Panc1 (cell line): ENCODE data around the gene LY6G6D. TPM values are rescaled to one million over a fixed set of nuclear protein-coding genes. Genes with fewer than 3 reads are reported as not detected.

Experiments
- ATAC-seq: fragments of 200-7000 bp; cut with Tn5 transposase; 2 replicates; pipeline ENCODE4 v1.9.1; 2020; ENCODE audit warnings: mild to moderate bottlenecking, moderate library complexity
- BruUV-seq: library from RNA; stranded (reverse); fragments of 400-500 nt; replicated peaks from 2 replicates; lab custom pipeline; 2021; lab: Mats Ljungman, UMichigan
- CTCF ChIA-PET: fragments of 300-600 bp; sonication (Branson Sonifier 250); formaldehyde crosslinking; loops from one replicate; lab custom pipeline; 2022; ENCODE audit warnings: antibody characterized with exemption; lab: Charles Lee
- POLR2A ChIA-PET: fragments of 300-600 bp; sonication (Branson Sonifier 250); formaldehyde crosslinking; loops from one replicate; lab custom pipeline; 2022; ENCODE audit warnings: antibody characterized with exemption; lab: Charles Lee
- DNase-seq: peaks from one replicate; pipeline ENCODE4 v3.0.0-alpha.2; 2010; ENCODE audit warnings: low read depth, low spot score
- H3K27ac ChIP-seq: 2 replicates; pipeline ENCODE4 v1.5.1; 2011; ENCODE audit warnings: mild to moderate bottlenecking, low read length, inconsistent platforms
- H3K27me3 ChIP-seq: fragments of 200-500 bp; sonication (Bioruptor generic); 2 replicates; pipeline ENCODE4 v1.6.0; 2014; ENCODE audit warnings: low read length, inconsistent platforms; ENCODE audit not compliant: control insufficient read depth, insufficient read depth
- H3K36me3 ChIP-seq: fragments of 200-500 bp; sonication (Bioruptor generic); 2 replicates; pipeline ENCODE4 v1.5.1; 2014; ENCODE audit warnings: inconsistent platforms, mild to moderate bottlenecking, low read length, moderate library complexity; ENCODE audit not compliant: control insufficient read depth, insufficient read depth
- H3K4me1 ChIP-seq: 2 replicates; pipeline ENCODE4 v1.5.1; 2011; ENCODE audit warnings: inconsistent platforms, mild to moderate bottlenecking, low read length, moderate library complexity; ENCODE audit not compliant: control insufficient read depth, insufficient read depth
- H3K4me3 ChIP-seq, 2 experiments: 2 replicates each; pipeline ENCODE4 v1.5.1; 2011 to 2012; ENCODE audit warnings: low read depth in 2 of 2, low read length in 2 of 2, mild to moderate bottlenecking in 2 of 2, inconsistent platforms in 1 of 2, moderate library complexity in 1 of 2
- H3K9me3 ChIP-seq: fragments of 200-500 bp; sonication (Bioruptor generic); 2 replicates; pipeline ENCODE4 v1.5.1; 2014; ENCODE audit warnings: low read depth, mild to moderate bottlenecking, inconsistent platforms, low read length, moderate library complexity; ENCODE audit not compliant: control insufficient read depth, insufficient read depth
- POLR2AphosphoS5 ChIP-seq: IDR thresholded peaks from 2 replicates; pipeline ENCODE4 v1.6.1; 2012; ENCODE audit warnings: mild to moderate bottlenecking, low read depth, low read length, moderate library complexity
- SIN3A ChIP-seq: IDR thresholded peaks from 2 replicates; pipeline ENCODE4 v1.6.1; 2012; ENCODE audit warnings: low read depth, mild to moderate bottlenecking, low read length, moderate library complexity, borderline replicate concordance; ENCODE audit not compliant: insufficient read depth
- TCF7L2 ChIP-seq: IDR thresholded peaks from 2 replicates; pipeline ENCODE4 v1.6.1; 2011; ENCODE audit warnings: mild to moderate bottlenecking, low read depth, low read length, inconsistent platforms
- in situ Hi-C: cut with HindIII; loops from 2 replicates; pipeline ENCODE4 v1.10.0; 2016; ENCODE audit warnings: low sequenced_read_pairs, low pct_unique_long_range_greater_than_20kb
- intact Hi-C: fragments of 100-400 bp; cut with micrococcal nuclease; formaldehyde crosslinking; loops from one replicate; pipeline ENCODE4 v1.10.0; 2022; ENCODE audit not compliant: unreplicated experiment
- total RNA-seq: library from RNA; stranded (reverse); gene quantifications from one replicate; pipeline ENCODE4 v1.2.1, GENCODE V29; 2021; ENCODE audit not compliant: unreplicated experiment
- TF ChIP-seq, protein P1 (sequence below): fragments of 450-650 bp; IDR thresholded peaks from 2 replicates; pipeline ENCODE4 v1.5.1; 2017; ENCODE audit warnings: mild to moderate bottlenecking
- TF ChIP-seq, protein P2 (sequence below), 2 experiments: IDR thresholded peaks; 2 replicates each; pipeline ENCODE4 v1.6.1; 2011 to 2012; ENCODE audit warnings: low read depth in 2 of 2, control low read depth in 1 of 2, low read length in 1 of 2, mild to moderate bottlenecking in 1 of 2, moderate library complexity in 1 of 2; ENCODE audit not compliant: insufficient read depth in 1 of 2

The LY6G6D gene
- total RNA-seq, 1 experiment from 2014 or later: not detected

DNA sequence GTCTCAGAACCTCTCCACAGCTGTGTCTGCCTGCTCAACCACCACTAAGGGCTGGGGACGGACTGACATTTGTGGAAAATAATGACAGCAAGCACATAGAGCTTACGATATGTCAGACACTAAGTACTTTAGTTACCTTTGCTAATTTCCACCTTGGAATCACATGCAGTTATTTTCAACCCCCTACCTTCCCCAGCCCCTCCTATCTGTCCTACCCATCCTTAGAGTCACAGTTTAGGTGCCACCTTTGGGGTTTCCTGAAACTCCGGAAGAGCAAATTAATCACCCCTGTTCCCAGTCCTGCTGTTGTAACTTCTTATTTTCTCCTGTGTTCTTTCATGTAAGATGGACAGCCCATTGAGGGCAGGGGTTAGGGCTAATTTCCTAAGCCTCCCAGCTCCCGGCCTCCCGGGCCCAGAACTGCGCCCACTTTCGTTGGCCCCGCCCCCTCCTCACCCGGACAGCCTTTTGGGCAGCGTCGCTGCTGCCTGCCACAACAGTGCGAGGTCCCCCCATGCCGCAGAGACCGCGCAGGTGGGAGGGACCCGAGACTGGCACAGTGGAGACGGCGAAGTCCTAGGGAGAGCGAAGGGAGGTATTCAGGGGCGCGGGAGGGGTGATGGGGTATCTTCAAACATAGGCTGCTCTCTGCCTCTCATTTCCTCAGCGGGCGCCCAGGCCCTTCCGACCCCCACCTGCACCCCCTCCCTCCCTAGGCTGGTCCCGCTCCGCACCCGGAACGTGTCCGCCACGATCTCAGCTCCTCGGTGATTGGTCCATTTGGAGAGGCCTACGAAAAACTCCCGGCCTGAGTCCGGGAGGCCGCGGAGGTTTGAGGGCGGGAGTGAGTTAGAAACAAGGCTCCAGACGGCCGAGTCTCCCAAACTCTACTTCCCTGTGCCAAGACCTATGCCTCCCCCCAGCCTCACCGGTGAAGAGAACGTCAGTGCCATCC, 12.8 kb downstream of the LY6G6D start:
- ChIA-PET CTCF (no interaction called here), POLR2A (interaction anchor here (1.0 kb wide), 1 partner anchor 95 kb away, joined by 4 read pairs; no protein-coding TSS in a partner anchor)
- Histone ChIP-seq H3K36me3 (peaks cover 10% of the 10 kb centered on the region), H3K4me3 (peak overlapping the region; percentile 83 to 85; a peak in 2 of 4 replicates), H3K27ac (peak overlapping the region; percentile 91; the same call in 1 of the 2 replicates), H3K27me3 (no peaks in the 10 kb centered on the region), H3K4me1 (peaks cover 23% of the 10 kb centered on the region), H3K9me3 (no peaks in the 10 kb centered on the region)
- in situ Hi-C loops (no loop called here), intact Hi-C loops (no loop called here)
- DNase-seq: no peak
- BruUV-seq: no TSS peak
- TF ChIP-seq, protein P1, sequence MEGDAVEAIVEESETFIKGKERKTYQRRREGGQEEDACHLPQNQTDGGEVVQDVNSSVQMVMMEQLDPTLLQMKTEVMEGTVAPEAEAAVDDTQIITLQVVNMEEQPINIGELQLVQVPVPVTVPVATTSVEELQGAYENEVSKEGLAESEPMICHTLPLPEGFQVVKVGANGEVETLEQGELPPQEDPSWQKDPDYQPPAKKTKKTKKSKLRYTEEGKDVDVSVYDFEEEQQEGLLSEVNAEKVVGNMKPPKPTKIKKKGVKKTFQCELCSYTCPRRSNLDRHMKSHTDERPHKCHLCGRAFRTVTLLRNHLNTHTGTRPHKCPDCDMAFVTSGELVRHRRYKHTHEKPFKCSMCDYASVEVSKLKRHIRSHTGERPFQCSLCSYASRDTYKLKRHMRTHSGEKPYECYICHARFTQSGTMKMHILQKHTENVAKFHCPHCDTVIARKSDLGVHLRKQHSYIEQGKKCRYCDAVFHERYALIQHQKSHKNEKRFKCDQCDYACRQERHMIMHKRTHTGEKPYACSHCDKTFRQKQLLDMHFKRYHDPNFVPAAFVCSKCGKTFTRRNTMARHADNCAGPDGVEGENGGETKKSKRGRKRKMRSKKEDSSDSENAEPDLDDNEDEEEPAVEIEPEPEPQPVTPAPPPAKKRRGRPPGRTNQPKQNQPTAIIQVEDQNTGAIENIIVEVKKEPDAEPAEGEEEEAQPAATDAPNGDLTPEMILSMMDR: no peak
- TF ChIP-seq, protein P2, sequence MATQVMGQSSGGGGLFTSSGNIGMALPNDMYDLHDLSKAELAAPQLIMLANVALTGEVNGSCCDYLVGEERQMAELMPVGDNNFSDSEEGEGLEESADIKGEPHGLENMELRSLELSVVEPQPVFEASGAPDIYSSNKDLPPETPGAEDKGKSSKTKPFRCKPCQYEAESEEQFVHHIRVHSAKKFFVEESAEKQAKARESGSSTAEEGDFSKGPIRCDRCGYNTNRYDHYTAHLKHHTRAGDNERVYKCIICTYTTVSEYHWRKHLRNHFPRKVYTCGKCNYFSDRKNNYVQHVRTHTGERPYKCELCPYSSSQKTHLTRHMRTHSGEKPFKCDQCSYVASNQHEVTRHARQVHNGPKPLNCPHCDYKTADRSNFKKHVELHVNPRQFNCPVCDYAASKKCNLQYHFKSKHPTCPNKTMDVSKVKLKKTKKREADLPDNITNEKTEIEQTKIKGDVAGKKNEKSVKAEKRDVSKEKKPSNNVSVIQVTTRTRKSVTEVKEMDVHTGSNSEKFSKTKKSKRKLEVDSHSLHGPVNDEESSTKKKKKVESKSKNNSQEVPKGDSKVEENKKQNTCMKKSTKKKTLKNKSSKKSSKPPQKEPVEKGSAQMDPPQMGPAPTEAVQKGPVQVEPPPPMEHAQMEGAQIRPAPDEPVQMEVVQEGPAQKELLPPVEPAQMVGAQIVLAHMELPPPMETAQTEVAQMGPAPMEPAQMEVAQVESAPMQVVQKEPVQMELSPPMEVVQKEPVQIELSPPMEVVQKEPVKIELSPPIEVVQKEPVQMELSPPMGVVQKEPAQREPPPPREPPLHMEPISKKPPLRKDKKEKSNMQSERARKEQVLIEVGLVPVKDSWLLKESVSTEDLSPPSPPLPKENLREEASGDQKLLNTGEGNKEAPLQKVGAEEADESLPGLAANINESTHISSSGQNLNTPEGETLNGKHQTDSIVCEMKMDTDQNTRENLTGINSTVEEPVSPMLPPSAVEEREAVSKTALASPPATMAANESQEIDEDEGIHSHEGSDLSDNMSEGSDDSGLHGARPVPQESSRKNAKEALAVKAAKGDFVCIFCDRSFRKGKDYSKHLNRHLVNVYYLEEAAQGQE (IDR thresholded peaks at IDR 0.05; ENCODE audit: insufficient read depth in 1 of 2, low read depth in 2 of 2, low read length in 1 of 2): no peak
- no peak for TF ChIP-seq TCF7L2
- no peak for TF ChIP-seq POLR2AphosphoS5
- no peak for TF ChIP-seq SIN3A
- ATAC-seq: no peak

DNA sequence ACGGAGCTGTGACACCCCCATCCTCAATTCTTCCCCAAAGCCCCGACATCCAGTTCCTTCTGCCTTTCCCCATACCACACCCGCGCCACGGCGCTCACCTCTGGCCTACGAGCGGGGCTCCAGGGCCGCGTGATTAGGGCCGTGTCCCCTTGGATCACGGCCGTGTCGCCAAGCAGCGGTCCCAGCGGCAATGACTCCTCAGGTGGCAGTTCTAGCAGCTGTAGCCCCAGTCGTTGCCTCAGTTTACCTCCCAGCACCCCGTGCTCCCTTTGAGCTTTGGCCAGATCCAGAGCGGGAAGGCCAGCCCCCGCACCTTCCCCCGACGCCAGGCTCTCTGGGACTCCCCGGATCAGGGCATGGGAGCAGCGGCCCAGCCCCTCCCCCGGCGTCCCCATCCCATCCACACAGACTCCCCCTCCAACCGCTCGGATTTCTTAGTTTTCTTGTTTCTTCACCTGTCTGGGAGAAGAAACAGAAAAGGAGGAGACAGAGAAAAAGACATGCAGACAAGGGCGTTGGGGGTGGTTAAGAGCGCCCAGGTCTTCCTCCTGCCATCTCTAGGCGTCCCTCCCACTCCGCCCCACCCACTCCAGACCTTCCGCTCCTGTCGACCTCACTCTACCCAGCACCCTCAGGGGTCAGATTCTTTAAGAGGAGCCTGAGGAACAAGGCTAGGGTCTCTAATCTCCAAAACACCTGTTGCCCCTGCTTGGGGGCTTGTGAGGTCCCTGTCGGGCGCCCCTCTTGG, 13.8 kb downstream of the LY6G6D start, which contains the start of gene DDAH2:
TSS of gene DDAH2 (minus strand) at position 533 of the 748 bp plus-strand sequence. CDS start at position 395, 138 bp downstream.
- BruUV-seq: TSS peak; percentile 53
- H3K4me1 ChIP-seq: peaks cover 32% of the 10 kb centered on the region
- peak within 1 kb of the TSS; percentile 91 for H3K27ac ChIP-seq
- POLR2A ChIA-PET: interaction anchor here (0.6 to 1.1 kb wide), 3 partner anchors 86 to 180 kb away, joined by 3 to 7 read pairs (median 3); partner anchors contain the start of genes HSPA1A and HSPA1L
- no peaks in the 10 kb centered on the region for H3K9me3 ChIP-seq
- peak within 1 kb of the TSS; percentile 83 to 85 for H3K4me3 ChIP-seq
- intact Hi-C loops: no loop called here
- in situ Hi-C loops: no loop called here
- CTCF ChIA-PET: interaction anchor here (0.6 to 0.8 kb wide), 2 partner anchors 16 to 210 kb away, joined by 4 to 6 read pairs; no protein-coding TSS in a partner anchor
- ATAC-seq (peak; percentile 47), DNase-seq (no peak)
- H3K27me3 ChIP-seq: no peaks in the 10 kb centered on the region
- TF ChIP-seq, protein P2 (IDR thresholded peaks at IDR 0.05; ENCODE audit: insufficient read depth in 1 of 2, low read depth in 2 of 2, low read length in 1 of 2): no peak
- TF ChIP-seq, protein P1: no peak; the same call in none of the 2 replicates
- TF ChIP-seq SIN3A (no peak), TCF7L2 (no peak), POLR2AphosphoS5 (no peak)
- peaks cover 18% of the 10 kb centered on the region for H3K36me3 ChIP-seq
